KMS-11 (cell line): Measurements from ENCODE around the gene DAD1.

Source experiments
- H2AFZ ChIP-seq: fragments of 200-600 bp; sonication (generic); 2 replicates; pipeline ENCODE4 v1.6.1; 2016; ENCODE audit warnings: antibody characterized with exemption, mixed run types, low read depth
- H3K27ac ChIP-seq: fragments of 200-600 bp; sonication (generic); 2 replicates; pipeline ENCODE4 v1.6.1; 2016; ENCODE audit warnings: mild to moderate bottlenecking, mixed run types
- H3K27me3 ChIP-seq: fragments of 200-600 bp; sonication (generic); 2 replicates; pipeline ENCODE4 v1.6.1; 2017; ENCODE audit warnings: mild to moderate bottlenecking, low read depth, mixed run types, moderate library complexity; ENCODE audit not compliant: insufficient read depth
- H3K36me3 ChIP-seq: fragments of 200-600 bp; sonication (generic); 2 replicates; pipeline ENCODE4 v1.6.1; 2017; ENCODE audit warnings: mild to moderate bottlenecking, mixed run types; ENCODE audit not compliant: insufficient read depth
- H3K4me1 ChIP-seq: fragments of 200-600 bp; sonication (generic); 2 replicates; pipeline ENCODE4 v1.6.1; 2016; ENCODE audit warnings: mild to moderate bottlenecking, low read depth, mixed run types; ENCODE audit not compliant: poor library complexity, severe bottlenecking
- H3K4me2 ChIP-seq: fragments of 200-600 bp; sonication (generic); 2 replicates; pipeline ENCODE4 v1.7.0; 2016; ENCODE audit warnings: mild to moderate bottlenecking, mixed run types
- H3K4me3 ChIP-seq: fragments of 200-600 bp; sonication (generic); IDR thresholded peaks from 2 replicates; pipeline ENCODE4 v1.6.1; 2017; ENCODE audit warnings: low read depth, low read length, mixed read lengths; ENCODE audit not compliant: insufficient read depth
- H3K79me2 ChIP-seq: fragments of 200-600 bp; sonication (generic); 2 replicates; pipeline ENCODE4 v1.6.1; 2016; ENCODE audit warnings: low read depth, mixed run types; ENCODE audit not compliant: insufficient read depth
- H3K9ac ChIP-seq: fragments of 200-600 bp; sonication (generic); 2 replicates; pipeline ENCODE4 v1.6.1; 2016; ENCODE audit warnings: mild to moderate bottlenecking, mixed run types
- H4K20me1 ChIP-seq: fragments of 200-600 bp; sonication (generic); 2 replicates; pipeline ENCODE4 v1.6.1; 2016; ENCODE audit warnings: mild to moderate bottlenecking, mixed run types; ENCODE audit not compliant: insufficient read depth
- TF ChIP-seq, protein P1 (sequence below): fragments of 200-600 bp; sonication (generic); conservative IDR thresholded peaks from 2 replicates; pipeline ENCODE4 v1.6.1; 2017; ENCODE audit warnings: low read depth, mild to moderate bottlenecking, antibody characterized with exemption, low read length, moderate library complexity, mixed read lengths

Gene DAD1

GRCh38 chr14:22579236-22579635 is 9.8 kb downstream of the DAD1 start:
- peaks cover 70% of the 10 kb centered on the region for H3K4me1 ChIP-seq
- H3K79me2 ChIP-seq, result peaks cover 58% of the 10 kb centered on the region
- peaks cover 3% of the 10 kb centered on the region; the same call in 1 of the 2 replicates for H3K36me3 ChIP-seq
- no peaks in the 10 kb centered on the region for H4K20me1 ChIP-seq
- no peak overlapping the region for H2AFZ ChIP-seq
- H3K4me2 ChIP-seq, result peak overlapping the region; percentile 78
- H3K4me3 ChIP-seq, result no peak overlapping the region
- H3K27ac ChIP-seq, result peak overlapping the region; percentile 53
- H3K27me3 ChIP-seq, result no peaks in the 10 kb centered on the region
- H3K9ac ChIP-seq, result peak overlapping the region; percentile 18; the same call in 1 of the 2 replicates
- TF ChIP-seq, protein P1, sequence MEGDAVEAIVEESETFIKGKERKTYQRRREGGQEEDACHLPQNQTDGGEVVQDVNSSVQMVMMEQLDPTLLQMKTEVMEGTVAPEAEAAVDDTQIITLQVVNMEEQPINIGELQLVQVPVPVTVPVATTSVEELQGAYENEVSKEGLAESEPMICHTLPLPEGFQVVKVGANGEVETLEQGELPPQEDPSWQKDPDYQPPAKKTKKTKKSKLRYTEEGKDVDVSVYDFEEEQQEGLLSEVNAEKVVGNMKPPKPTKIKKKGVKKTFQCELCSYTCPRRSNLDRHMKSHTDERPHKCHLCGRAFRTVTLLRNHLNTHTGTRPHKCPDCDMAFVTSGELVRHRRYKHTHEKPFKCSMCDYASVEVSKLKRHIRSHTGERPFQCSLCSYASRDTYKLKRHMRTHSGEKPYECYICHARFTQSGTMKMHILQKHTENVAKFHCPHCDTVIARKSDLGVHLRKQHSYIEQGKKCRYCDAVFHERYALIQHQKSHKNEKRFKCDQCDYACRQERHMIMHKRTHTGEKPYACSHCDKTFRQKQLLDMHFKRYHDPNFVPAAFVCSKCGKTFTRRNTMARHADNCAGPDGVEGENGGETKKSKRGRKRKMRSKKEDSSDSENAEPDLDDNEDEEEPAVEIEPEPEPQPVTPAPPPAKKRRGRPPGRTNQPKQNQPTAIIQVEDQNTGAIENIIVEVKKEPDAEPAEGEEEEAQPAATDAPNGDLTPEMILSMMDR, result no peak

DNA sequence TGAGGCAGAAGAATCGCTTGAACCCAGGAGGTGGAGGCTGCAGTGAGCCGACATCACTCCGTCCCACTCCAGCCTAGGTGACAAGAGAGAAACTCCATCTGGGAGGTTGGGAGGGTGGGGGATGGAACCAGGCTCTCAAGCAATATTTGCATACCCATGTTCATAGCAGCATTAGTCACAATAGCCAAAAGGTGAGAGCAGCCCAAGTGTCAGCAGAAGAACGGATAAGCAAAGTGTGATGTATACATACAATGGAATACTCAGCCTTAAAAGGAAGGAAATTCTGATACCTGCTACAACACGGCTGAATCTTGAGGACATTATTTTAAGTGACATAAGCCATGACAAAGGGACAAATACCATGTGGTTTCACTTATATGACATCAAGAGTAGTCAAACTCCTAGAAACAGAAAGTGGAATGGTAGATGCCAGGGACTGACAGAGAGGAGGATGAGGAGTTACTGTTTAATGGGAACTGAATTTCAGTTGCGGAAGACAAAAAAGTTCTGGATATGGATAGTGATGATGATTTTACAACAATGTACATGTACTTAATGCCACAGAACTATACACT is 11.6 kb downstream of the DAD1 start:
- no peak overlapping the region for H3K9ac ChIP-seq
- H2AFZ ChIP-seq, result no peak overlapping the region
- no peak overlapping the region for H3K4me3 ChIP-seq
- no peak overlapping the region; the same call in 1 of the 2 replicates for H3K27ac ChIP-seq
- peaks cover 3% of the 10 kb centered on the region; the same call in 1 of the 2 replicates for H3K36me3 ChIP-seq
- H3K4me1 ChIP-seq, result peaks cover 64% of the 10 kb centered on the region
- peak overlapping the region; percentile 29 for H3K4me2 ChIP-seq
- no peaks in the 10 kb centered on the region for H3K27me3 ChIP-seq
- peaks cover 47% of the 10 kb centered on the region for H3K79me2 ChIP-seq
- H4K20me1 ChIP-seq, result no peaks in the 10 kb centered on the region
- TF ChIP-seq, protein P1, result no peak

DNA sequence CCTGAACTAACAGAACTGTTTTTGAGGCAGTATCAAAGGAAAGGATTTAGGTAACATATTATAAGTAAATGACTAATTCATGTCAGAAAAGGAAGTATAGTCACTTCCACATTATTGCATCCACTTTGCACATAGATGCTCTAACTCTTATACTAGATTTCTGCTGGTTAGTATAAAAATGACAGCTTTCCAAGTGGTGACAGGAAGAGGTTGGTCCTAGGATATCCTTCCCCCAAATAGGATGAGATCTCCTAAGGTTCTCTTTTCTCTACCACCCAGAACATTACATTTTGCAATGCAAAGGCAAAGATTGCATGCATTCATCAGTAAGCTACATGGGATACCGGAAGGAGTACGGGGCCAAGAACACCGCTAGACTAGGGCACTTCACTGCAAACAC is 15.2 kb downstream of the DAD1 start:
- Histone ChIP-seq H3K79me2 (peaks cover 47% of the 10 kb centered on the region), H3K27me3 (no peaks in the 10 kb centered on the region), H3K36me3 (peaks cover 3% of the 10 kb centered on the region; the same call in 1 of the 2 replicates), H3K4me1 (peaks cover 72% of the 10 kb centered on the region), H3K4me3 (no peak overlapping the region), H3K27ac (no peak overlapping the region), H3K9ac (no peak overlapping the region), H4K20me1 (no peaks in the 10 kb centered on the region), H3K4me2 (no peak overlapping the region), H2AFZ (no peak overlapping the region)
- TF ChIP-seq, protein P1, result no peak

- Histone ChIP-seq H2AFZ (no peak overlapping the region), H3K9ac (no peak overlapping the region), H3K4me2 (no peak overlapping the region), H3K36me3 (peaks cover 3% of the 10 kb centered on the region; the same call in 1 of the 2 replicates), H3K27me3 (no peaks in the 10 kb centered on the region), H4K20me1 (no peaks in the 10 kb centered on the region), H3K4me3 (no peak overlapping the region), H3K79me2 (peaks cover 49% of the 10 kb centered on the region), H3K4me1 (peaks cover 72% of the 10 kb centered on the region), H3K27ac (no peak overlapping the region)
- TF ChIP-seq, protein P1, result no peak
Measured at GRCh38 chr14:22572562-22573058, 16.4 kb downstream of the DAD1 start.
